Measurements from ENCODE around the gene SHROOM3.

SHROOM3 gene

DNA sequence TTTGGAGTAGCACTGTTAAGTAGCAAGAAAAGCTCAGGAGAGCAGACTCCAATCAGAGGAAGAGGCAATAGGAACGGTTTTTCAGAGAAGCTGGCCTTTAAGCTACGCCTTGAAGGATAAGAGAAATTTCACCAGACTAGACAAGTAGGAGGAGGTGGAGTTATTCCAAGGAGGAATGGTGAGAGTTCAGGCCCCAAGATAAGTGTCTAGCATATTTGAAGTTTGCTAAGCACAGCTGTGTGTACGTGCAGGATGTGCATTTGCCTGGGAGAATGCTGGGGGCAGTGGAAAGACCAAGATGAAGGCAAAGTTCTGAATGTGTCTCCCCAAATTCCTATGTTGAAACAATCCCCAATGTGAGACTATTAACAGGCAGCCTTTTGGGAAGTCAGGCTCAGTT, 371.3 kb downstream of the SHROOM3 start:
- no peak overlapping the region for H3K4me3 Mint-ChIP-seq
- intact Hi-C loops (cut with micrococcal nuclease): no loop called here
- H3K27ac Mint-ChIP-seq: no peak overlapping the region
- H3K9me3 Mint-ChIP-seq: peaks cover 13% of the 10 kb centered on the region
- H3K4me1 Mint-ChIP-seq (ENCODE audit: low read depth): no peaks in the 10 kb centered on the region
- peaks cover 11% of the 10 kb centered on the region for H3K27me3 Mint-ChIP-seq
- no peaks in the 10 kb centered on the region for H3K36me3 Mint-ChIP-seq (ENCODE audit: low read depth)

DNA sequence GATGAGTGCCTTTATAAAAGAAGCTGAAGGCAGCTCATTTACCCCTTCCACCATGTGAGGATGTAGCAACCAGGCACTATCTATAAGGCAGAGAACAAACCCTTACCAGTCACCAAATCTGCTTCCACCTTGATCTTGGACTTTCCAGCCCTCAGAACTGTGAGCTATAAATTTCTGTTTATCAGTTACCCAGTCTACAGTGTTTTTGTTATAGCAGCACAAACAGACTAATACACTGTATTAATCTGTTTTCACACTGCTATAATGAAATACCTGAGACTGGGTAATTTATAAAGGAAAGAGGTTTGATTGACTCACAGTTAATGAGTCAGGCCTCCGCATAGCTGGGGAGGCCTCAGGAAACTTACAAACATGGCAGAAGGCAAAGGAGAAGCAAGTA, 371.7 kb downstream of the SHROOM3 start:
- Mint-ChIP-seq H3K27me3 (peaks cover 9% of the 10 kb centered on the region), H3K4me1 (ENCODE audit: low read depth) (no peaks in the 10 kb centered on the region), H3K36me3 (ENCODE audit: low read depth) (no peaks in the 10 kb centered on the region), H3K4me3 (no peak overlapping the region), H3K27ac (no peak overlapping the region), H3K9me3 (peaks cover 13% of the 10 kb centered on the region)
- intact Hi-C loops (cut with micrococcal nuclease): no loop called here

DNA sequence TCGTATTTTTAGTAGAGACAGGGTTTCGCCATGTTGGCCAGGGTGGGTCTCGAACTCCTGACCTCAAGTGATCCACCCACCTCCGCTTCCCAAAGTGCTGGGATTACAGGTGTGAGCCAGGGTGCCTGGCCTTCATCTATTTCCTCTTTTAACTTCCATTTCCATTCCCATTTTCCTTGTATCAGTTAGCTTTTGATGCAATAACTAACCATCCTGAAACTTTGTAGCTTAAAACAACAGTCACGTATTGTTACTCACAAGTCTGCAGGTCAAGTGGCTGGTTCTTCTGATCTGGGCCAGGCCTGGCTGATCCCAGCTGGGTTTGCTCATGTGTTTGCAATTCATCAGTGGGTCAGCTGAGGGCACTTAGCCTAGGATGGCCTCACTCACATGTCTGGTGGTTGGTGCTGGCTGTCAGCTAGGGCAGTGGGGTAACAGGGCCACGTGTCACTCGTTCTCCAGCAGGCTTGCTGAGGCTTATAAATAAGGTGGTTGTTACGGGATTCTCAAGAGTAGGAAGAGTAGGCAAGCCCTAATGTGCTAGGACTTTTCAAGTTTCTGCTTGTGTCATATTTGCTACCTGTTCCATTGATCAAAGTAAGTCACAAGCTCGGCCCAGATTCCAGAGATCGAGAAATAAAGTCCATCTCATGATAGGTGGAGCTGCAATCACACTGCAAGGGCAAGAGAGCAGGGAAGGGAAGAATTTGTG, 374.7 kb downstream of the SHROOM3 start:
- no peak overlapping the region for H3K27ac Mint-ChIP-seq
- H3K4me3 Mint-ChIP-seq: no peak overlapping the region
- H3K27me3 Mint-ChIP-seq: peaks cover 2% of the 10 kb centered on the region
- H3K36me3 Mint-ChIP-seq (ENCODE audit: low read depth): no peaks in the 10 kb centered on the region
- H3K4me1 Mint-ChIP-seq (ENCODE audit: low read depth): no peaks in the 10 kb centered on the region
- intact Hi-C loops (cut with micrococcal nuclease): no loop called here
- peaks cover 13% of the 10 kb centered on the region for H3K9me3 Mint-ChIP-seq

DNA sequence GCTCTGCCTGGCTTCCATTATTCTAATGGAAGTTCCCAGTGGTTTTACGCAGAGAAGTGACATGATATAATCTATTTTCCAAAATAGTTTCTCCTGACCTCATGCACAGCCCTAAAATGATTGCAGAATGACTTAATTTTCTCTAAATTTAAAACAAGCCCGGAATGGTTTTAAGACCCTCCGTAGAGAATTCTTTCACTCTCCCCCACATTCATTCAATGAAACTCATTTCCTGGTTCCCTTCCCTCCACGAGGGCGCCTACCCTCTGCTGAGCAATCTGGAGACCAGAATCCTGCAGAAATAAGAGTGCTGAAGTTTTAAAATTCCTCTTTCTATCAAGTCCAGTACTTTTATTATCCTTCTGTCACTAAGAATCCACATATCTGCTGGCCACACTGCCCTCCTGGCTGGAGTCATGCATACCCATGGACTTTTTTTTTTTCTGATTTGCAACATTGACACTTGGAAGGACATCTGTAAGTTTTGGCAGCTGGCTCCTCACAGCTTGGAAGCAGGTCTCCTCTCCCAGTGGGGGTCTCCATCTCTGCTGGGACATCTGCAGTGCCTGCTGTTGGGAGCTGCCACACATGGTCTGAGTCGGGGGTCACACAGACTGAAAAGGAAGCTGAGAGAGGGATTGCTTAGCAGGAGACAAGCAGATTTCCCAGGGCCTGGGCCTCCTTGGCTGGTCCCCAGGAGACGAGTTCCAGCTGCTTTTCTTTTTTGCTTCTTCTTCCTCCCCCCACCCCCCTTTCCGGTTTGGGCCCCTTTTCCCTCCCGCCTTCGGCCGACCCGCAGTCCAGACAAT, 376.8 kb downstream of the SHROOM3 start:
- intact Hi-C loops (cut with micrococcal nuclease): no loop called here
- Mint-ChIP-seq H3K27me3 (peaks cover 2% of the 10 kb centered on the region), H3K9me3 (peaks cover 18% of the 10 kb centered on the region)

DNA sequence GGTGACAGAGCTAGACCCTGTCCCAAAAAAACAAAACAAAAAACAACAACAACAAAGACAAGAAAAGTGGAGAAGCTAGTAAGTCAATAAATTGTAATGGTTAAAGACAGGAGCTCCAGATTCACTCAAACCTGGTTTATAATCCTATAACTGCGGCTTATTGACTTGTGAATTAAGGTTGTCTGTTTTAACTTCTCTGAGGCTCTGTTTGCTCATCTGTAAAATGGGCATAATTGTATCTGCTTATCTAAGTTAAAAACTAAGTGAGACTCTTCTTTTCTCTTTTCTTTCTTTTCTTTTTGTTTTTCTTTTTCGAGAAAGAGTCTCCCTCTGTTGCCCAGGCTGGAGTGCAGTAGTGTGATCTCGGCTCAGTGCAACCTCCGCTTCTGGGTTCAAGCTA, 378.0 kb downstream of the SHROOM3 start:
- intact Hi-C loops (cut with micrococcal nuclease): no loop called here
- H3K4me1 Mint-ChIP-seq (ENCODE audit: low read depth): no peaks in the 10 kb centered on the region
- peaks cover 2% of the 10 kb centered on the region for H3K27me3 Mint-ChIP-seq
- H3K27ac Mint-ChIP-seq: no peak overlapping the region
- no peak overlapping the region for H3K4me3 Mint-ChIP-seq
- H3K9me3 Mint-ChIP-seq: peaks cover 11% of the 10 kb centered on the region
- no peaks in the 10 kb centered on the region for H3K36me3 Mint-ChIP-seq (ENCODE audit: low read depth)

More for the DNA sequence above, 376.8 kb downstream of the SHROOM3 start:
- Mint-ChIP-seq H3K4me1 (ENCODE audit: low read depth) (no peaks in the 10 kb centered on the region), H3K27ac (no peak overlapping the region), H3K36me3 (ENCODE audit: low read depth) (no peaks in the 10 kb centered on the region), H3K4me3 (no peak overlapping the region)

DNA sequence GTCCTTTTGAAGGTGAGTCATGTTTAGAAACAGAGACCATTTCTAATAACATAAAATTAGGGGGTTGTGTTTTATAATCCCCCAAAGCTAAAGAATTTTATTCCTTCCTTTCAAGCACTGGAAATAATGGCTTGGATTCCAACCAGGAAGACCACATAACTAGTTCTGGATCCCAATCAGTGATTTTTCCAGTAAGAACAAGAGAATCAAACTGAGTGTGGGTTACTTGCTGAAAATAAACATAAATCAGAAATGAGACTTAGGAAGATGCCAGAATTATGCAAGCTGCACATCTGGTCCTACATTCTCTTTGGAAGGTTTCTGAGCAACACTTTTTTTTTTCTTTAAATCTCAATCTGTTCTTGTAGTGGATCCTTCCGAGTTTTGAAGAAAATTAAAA, 386.6 kb downstream of the SHROOM3 start:
- intact Hi-C loops (cut with micrococcal nuclease): no loop called here
- Mint-ChIP-seq H3K27me3 (peaks cover 1% of the 10 kb centered on the region), H3K4me3 (no peak overlapping the region), H3K36me3 (ENCODE audit: low read depth) (no peaks in the 10 kb centered on the region), H3K27ac (no peak overlapping the region), H3K9me3 (peaks cover 9% of the 10 kb centered on the region), H3K4me1 (ENCODE audit: low read depth) (no peaks in the 10 kb centered on the region)

DNA sequence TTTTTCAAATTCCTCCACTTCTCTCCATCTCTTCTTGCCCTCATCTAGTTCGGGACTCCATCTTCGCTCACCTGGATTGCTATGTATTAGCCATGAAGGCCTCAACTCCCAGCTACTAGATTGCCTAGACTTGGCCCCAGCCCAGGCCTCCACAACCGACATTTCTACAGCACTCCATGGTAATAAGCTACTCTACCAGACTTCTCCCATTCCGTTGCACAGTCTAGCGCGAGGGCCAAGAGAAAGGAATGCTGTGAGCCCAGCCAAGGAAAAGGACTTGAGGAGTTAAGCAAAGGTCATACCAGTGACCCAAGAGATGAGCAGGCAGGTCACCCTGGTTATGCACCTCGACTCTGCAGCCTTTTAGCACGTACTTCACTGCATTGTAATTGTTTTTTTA, 387.3 kb downstream of the SHROOM3 start:
- peaks cover 1% of the 10 kb centered on the region for H3K27me3 Mint-ChIP-seq

DNA sequence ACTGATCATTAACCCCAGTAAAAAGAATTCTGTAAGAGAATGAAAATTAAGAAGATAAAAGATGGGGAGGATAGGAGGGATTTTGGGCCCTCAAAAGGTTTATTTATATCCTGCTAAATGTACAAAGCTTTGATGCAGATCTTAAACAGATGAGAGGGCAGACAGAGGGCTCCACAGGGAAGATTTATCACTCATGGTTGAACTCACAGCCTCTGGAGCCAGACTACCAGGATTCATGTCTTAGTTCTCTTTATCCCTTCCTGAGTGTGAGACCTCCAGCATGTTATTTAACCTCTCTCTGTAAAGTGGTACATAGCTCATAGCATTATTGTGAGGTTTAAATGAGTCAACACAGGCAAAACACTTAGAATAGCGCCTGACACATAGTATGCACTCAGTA, 388.5 kb downstream of the SHROOM3 start:
- Mint-ChIP-seq H3K36me3 (ENCODE audit: low read depth) (no peaks in the 10 kb centered on the region), H3K9me3 (peaks cover 7% of the 10 kb centered on the region), H3K4me3 (no peak overlapping the region), H3K4me1 (ENCODE audit: low read depth) (no peaks in the 10 kb centered on the region), H3K27me3 (no peaks in the 10 kb centered on the region), H3K27ac (no peak overlapping the region)
- intact Hi-C loops (cut with micrococcal nuclease): no loop called here

More for the DNA sequence above, 387.3 kb downstream of the SHROOM3 start:
- Mint-ChIP-seq H3K4me3 (no peak overlapping the region), H3K4me1 (ENCODE audit: low read depth) (no peaks in the 10 kb centered on the region), H3K27ac (no peak overlapping the region), H3K9me3 (peaks cover 9% of the 10 kb centered on the region), H3K36me3 (ENCODE audit: low read depth) (no peaks in the 10 kb centered on the region)
- intact Hi-C loops (cut with micrococcal nuclease): no loop called here

DNA sequence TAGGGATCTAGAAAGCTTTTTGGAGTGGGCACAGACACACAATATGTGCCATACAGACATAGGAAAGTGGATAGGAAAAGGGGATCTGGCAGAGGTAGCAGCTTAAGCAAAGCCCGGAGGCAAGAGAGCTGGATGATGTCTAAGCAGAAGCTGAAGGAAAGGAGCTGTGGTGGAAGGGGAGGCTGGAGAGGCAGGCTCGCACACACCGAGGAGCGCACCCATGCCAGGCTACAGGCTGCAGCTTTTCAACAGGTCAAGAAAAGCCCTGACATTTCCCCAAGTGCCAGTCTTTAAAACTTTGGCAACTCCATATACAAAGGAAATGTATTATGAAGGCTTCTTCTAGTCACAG, 395.6 kb downstream of the SHROOM3 start:
- H3K27ac Mint-ChIP-seq: no peak overlapping the region
- no peaks in the 10 kb centered on the region for H3K27me3 Mint-ChIP-seq
- H3K9me3 Mint-ChIP-seq: no peaks in the 10 kb centered on the region
- no peak overlapping the region for H3K4me3 Mint-ChIP-seq
- no peaks in the 10 kb centered on the region for H3K36me3 Mint-ChIP-seq (ENCODE audit: low read depth)
- no peaks in the 10 kb centered on the region for H3K4me1 Mint-ChIP-seq (ENCODE audit: low read depth)
- intact Hi-C loops (cut with micrococcal nuclease): no loop called here

DNA sequence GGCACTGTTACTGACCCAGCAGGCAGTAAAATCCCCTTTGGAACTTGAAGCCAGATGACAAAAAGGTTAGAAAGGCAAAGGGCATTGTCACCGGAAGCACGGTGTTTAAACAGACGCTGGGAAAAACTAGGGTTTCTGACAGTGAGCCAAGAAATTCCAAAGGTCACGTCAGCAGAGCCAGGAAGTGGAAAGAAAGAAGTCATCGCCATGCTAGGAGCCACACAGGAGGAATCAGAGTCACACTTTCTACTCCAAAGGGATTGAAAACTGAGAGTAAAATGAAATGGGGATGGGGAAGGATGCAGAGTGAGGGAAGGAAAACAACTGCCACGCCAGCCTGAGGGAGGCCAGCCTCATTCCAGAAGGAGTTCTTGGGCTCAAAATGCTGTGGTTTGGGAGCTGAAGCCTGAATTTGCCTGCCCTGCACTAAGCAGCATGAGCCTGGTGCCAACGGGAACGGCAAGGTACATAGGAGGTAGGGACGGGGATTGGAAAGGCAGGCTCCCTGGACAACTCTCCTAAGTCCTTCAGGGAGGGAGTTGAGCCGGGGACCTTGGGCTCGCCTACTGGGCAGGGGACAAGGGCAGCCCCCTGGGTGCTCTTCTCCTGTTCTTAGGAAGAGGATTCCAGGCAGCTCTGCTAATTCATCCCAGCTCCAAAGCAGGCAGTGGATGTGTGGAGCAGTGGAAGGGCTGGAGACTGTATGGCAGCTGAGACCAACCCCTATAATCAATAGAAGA, 396.1 kb downstream of the SHROOM3 start:
- no peaks in the 10 kb centered on the region for H3K36me3 Mint-ChIP-seq (ENCODE audit: low read depth)
- H3K9me3 Mint-ChIP-seq: no peaks in the 10 kb centered on the region
- no peaks in the 10 kb centered on the region for H3K4me1 Mint-ChIP-seq (ENCODE audit: low read depth)
- H3K27ac Mint-ChIP-seq: no peak overlapping the region
- no peak overlapping the region for H3K4me3 Mint-ChIP-seq
- intact Hi-C loops (cut with micrococcal nuclease): no loop called here
- no peaks in the 10 kb centered on the region for H3K27me3 Mint-ChIP-seq

DNA sequence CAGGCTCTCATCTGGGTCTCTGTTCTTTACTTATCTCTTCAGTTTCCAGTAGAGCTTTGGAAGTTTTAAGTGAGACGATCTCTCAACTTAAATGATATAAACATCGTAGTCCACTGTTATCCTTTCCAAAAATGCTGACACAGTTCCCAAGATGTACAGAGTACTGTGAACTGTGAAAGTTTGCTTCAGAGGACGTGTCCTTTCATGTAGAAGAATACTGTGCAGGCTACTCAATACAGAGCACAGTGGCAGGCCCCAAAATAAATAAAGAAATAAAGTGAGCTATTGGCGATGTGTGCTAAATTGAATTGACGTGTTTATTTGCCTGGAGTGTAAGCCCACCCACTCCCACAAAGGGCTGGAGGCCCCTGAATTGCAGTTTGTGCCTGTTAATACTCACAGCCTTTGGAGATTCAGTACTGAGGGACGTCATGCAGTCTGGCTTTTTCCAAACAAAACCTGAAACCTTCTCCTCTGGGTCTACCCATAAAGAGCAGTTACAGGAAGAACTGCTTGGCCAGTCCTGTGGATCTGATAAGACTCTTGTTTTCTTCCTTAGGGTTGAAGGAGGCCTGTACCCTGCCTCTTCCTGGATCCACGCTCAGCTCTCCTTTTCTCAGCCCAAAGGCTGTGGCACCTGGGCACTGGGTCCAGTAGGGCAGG, 396.8 kb downstream of the SHROOM3 start:
- intact Hi-C loops (cut with micrococcal nuclease): no loop called here
- Mint-ChIP-seq H3K27me3 (no peaks in the 10 kb centered on the region), H3K4me3 (no peak overlapping the region), H3K9me3 (no peaks in the 10 kb centered on the region), H3K27ac (no peak overlapping the region), H3K36me3 (ENCODE audit: low read depth) (no peaks in the 10 kb centered on the region), H3K4me1 (ENCODE audit: low read depth) (no peaks in the 10 kb centered on the region)
